SHP77 (cell line): ENCODE data around the gene HCFC2.

ENCODE experiments used
- DNase-seq, 2 experiments: peaks; one replicate each; lab custom pipeline; 2025; lab: John Stamatoyannopoulos, UW

The HCFC2 gene

GRCh38 chr12:104121001-104121400 lies 56.7 kb downstream of the HCFC2 start:
- no peak for DNase-seq

- DNase-seq, result no peak
Measured at GRCh38 chr12:104122298-104122697, 58.0 kb downstream of the HCFC2 start.

GRCh38 chr12:104126548-104126947 lies 62.2 kb downstream of the HCFC2 start:
- no peak for DNase-seq

DNA sequence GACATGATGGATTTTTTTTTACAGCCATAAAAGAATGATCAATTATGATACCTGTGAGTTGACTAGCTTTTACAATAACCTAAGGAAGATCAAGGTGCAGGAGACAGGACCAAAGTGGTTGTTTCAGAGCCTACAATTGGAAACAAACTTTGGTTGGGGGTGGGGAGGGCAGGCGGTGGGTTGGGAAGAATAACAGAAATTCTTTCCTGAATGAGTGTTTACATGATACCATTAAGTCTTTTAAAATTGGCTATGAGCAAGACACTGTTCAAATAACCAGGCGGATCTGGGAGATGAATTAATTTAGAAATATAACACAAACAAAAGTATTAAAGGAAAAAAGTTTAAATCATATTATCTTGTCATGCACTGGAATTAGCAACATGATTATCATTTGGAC lies 66.4 kb downstream of the HCFC2 start:
- no peak for DNase-seq

GRCh38 chr12:104131609-104132008 lies 67.3 kb downstream of the HCFC2 start:
- DNase-seq, result no peak

DNA sequence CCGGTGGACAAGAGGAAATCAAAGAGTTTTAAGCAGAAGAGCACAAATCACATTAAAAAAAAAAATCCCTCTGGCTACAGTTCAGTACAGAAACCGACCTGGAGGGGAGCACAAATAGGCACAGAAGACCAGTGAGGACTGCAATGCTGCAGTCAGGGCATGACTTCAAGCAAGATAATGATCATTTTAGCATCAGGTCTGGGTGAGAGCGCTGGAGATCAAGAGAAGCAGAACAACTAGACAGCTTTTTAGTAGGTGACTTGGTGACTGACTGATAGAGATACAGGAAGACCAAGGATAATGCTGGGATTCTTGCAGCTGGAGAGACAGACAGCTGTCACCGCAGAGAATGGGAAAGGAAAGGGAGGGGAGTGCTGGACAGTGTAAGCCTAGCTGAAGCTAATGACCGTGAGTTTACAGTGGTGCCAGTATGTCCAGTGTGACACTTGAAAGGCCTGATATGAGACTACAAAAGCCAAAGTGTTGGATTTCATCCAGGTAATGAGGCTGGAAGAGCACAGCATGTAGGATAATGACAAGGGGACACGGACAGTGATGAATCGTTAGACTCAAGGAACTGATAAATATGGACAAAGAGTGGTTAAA lies 68.1 kb downstream of the HCFC2 start:
- DNase-seq, result peak; percentile 14 to 31

DNA sequence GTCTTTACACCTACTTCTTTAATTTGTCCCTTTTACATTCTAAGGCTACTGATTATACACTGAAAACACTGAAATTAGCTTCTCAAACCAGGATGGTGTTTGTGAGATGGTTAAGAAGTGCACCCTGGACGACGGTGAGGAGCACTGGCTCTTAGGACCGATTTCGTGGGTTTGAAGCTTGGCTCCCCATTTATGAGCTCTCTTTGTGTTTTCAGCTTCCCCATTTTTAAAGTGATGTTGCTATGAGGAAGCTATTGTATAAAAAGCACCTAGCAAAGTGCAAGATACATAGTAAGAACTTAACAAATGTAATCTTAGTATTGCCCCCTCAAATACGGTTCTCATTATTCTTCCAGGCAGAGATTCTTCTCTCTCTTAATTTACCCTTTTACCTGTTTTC lies 69.0 kb downstream of the HCFC2 start:
- no peak for DNase-seq

GRCh38 chr12:104133866-104134265 lies 69.5 kb downstream of the HCFC2 start:
- DNase-seq, result no peak

DNA sequence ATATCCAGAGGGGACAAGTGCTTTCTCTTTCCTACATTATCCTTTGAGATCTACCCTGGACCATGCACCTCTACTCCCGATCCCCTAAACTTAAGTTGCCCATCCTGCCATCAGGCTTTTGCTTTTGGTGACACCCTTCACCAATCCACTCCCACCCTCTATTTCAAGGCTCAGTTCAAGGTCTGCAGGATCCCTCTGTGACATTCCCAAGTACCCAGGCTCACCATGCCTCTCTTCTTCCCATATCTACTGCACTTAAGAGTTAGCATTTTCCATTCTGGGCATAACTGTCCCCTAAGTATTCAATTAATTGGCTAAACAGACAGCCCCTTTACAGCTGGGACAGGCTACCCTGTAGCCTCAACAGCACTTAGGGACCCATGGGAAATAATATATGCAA lies 70.6 kb downstream of the HCFC2 start:
- no peak for DNase-seq

DNA sequence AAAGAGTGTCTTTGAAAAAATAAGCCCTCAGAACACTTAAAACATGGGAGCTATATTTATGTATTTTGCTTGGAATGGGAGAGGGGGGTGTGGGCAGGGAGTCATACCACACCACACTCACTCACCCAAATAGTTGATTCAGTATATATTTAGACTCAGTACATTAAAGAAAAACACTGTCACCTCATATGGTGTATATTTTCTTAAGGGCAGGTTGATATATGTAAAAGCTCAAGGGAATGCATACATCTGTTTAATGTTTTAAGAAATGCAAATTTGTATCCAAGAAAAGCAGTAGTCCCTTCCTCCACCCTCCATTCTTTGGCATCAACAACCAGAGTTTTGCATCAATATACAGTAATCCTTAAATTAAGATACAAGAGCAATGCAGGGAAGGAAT lies 72.2 kb downstream of the HCFC2 start:
- DNase-seq, result no peak

- peak in 1 of 2 experiments; percentile 20 for DNase-seq
Measured at GRCh38 chr12:104137001-104137901, 72.9 kb downstream of the HCFC2 start.

- peak; percentile 94 to 96 for DNase-seq
Measured at GRCh38 chr12:104137902-104138796, 73.8 kb downstream of the HCFC2 start, which contains the start of gene NFYB. TSS of gene NFYB (minus strand) at chr12:104138210. CDS start at chr12:104135453, 2,757 bp downstream.

GRCh38 chr12:104138797-104139152 lies 74.4 kb downstream of the HCFC2 start:
- no peak for DNase-seq

DNA sequence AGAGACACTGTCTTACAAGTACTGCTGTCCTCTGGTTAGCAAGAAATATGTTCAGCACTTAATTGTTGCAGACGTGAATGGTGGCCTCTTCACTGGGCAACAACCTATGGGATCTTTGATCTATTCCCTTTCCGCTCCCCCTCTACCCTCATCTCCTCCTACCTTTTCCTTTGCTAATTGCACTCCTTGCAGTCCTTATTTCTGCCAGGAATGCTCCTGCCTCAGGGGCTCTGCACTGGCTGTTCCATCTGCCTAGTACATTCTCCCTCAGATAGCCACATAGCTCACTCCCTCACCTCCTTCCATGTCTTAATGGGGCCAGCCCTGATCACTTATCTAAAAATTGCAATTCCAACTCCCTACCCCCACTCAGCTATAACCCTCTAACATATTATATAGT lies 78.2 kb downstream of the HCFC2 start:
- no peak for DNase-seq

GRCh38 chr12:104143002-104143401 lies 78.7 kb downstream of the HCFC2 start:
- DNase-seq, result no peak

- DNase-seq, result no peak
Measured at GRCh38 chr12:104143918-104144317, 79.6 kb downstream of the HCFC2 start.

GRCh38 chr12:104147346-104147745 lies 83.0 kb downstream of the HCFC2 start:
- DNase-seq, result peak; percentile 35 to 45

DNA sequence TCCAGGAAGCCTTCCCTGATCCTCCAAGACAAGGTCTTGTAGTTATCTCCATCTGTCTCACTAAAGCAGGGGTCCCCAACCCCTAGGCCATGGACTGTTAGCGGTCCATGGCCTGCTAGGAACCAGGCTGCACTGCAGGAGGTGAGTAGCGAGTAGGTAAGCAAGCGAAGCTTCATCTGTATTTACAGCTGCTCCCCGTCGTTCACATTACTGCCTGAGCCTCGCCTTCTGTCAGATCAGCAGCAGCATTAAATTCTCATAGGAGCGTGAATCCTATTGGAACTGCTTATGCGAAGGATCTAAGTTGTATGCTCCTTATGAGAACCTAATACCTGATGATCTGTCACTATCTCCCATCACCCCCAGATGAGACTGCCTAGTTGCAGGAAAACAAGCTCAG lies 86.1 kb downstream of the HCFC2 start:
- peak; percentile 16 to 27 for DNase-seq

DNA sequence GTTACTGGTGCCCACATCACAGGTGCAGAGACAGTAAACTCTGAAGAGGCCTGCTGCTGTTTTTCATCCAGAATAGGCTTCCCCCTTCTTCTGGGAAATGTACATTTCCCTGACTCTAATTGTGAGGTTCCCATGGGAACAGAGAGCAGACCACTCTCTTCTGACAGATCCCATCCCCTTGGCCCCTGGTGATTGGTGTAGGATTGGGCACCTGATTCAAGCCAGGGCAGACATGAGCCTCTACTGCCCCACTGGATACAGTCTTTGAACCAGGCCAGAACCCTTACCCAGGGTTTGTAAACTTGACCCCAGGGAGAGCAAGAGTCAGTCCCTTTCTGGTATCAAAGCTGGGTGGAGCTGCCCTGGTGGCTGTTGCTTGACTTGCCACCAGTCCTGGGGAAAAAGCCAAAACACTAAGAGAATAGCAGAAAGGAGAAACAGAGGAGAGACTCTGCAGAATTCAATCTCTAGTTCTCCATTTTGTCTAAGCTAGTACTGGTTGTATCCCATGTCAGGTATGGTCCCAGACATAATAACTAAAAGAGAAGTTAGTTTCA lies 88.4 kb downstream of the HCFC2 start:
- no peak for DNase-seq

DNA sequence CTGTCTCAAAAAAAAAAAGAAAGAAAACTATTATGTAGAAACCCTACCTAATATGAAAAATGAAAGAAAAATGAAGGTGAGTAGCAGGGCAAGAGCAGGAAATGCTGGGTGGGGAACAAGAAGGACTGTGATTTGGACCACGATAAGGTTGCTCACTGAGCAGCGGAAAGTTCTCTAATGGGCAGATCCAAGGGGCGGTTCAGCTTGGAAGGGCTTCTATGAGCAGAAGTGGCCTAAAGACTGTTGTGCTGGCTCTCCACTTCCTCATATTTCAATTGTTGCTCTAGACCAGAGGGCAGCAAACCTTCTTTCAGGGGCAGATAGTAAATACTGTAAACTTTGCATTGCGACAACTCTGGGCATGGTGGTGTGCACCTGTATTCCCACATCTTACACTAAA lies 90.0 kb downstream of the HCFC2 start:
- no peak for DNase-seq

- no peak for DNase-seq
Measured at GRCh38 chr12:104154806-104155205, 90.5 kb downstream of the HCFC2 start.
